SK-N-SH (cell line): ENCODE results near the gene AKAP9. TPM values are rescaled to one million over a fixed set of nuclear protein-coding genes. Genes with fewer than 3 reads are reported as not detected.

Experiments
- CTCF ChIA-PET: fragments of 300-600, 350-600 bp; formaldehyde crosslinking; extraction: SDS; loops from one replicate; lab custom pipeline; 2021; lab: Yijun Ruan, JAX
- POLR2A ChIA-PET: fragments of 350-600 bp; sonication (Branson Sonifier 250); formaldehyde crosslinking; extraction: SDS; loops from one replicate; lab custom pipeline; 2020; ENCODE audit warnings: antibody characterized with exemption, inconsistent platforms; lab: Yijun Ruan, JAX
- DNase-seq: peaks from one replicate; pipeline ENCODE4 v3.0.0; 2012
- H2AFZ ChIP-seq: fragments of 200-600 bp; sonication (generic); 2 replicates; pipeline ENCODE4 v1.8.1; 2016; ENCODE audit warnings: antibody characterized with exemption, mild to moderate bottlenecking, low read depth
- H3F3A ChIP-seq: fragments of 200-600 bp; sonication (generic); replicated peaks from 2 replicates; pipeline ENCODE3; 2016; ENCODE audit warnings: antibody characterized with exemption, mild to moderate bottlenecking; ENCODE audit not compliant: insufficient read depth
- H3K27ac ChIP-seq, 2 experiments: fragments of 200-500 bp in 1 of 2; fragments of 200-600 bp in 1 of 2; sonication (Bioruptor generic) in 1 of 2; sonication (generic), shearing (Covaris generic) in 1 of 2; 2 replicates each; pipeline versions ENCODE4 v1.5.1 to v1.6.1; 2014 to 2016; ENCODE audit warnings: low read depth in 2 of 2, inconsistent platforms in 1 of 2, low read length in 1 of 2, mild to moderate bottlenecking in 1 of 2, mixed read lengths in 1 of 2
- H3K27me3 ChIP-seq: fragments of 200-600 bp; sonication (generic), shearing (Covaris generic); 2 replicates; pipeline ENCODE4 v1.6.1; 2016; ENCODE audit warnings: mixed run types; ENCODE audit not compliant: insufficient read depth
- H3K36me3 ChIP-seq, 2 experiments: fragments of 200-500 bp in 1 of 2; fragments of 200-600 bp in 1 of 2; sonication (Bioruptor generic) in 1 of 2; sonication (generic) in 1 of 2; replicated peaks in 1 of 2; 2 replicates each; pipeline versions ENCODE3 to v1.5.1; 2014 to 2016; ENCODE audit warnings: low read length in 1 of 2, mild to moderate bottlenecking in 1 of 2; ENCODE audit not compliant: insufficient read depth in 2 of 2, control insufficient read depth in 1 of 2
- H3K4me1 ChIP-seq, 2 experiments: fragments of 200-500 bp in 1 of 2; fragments of 200-600 bp in 1 of 2; sonication (Bioruptor generic) in 1 of 2; sonication (generic), shearing (Covaris generic) in 1 of 2; 2 replicates each; pipeline versions ENCODE4 v1.5.1 to v1.6.1; 2014 to 2016; ENCODE audit warnings: low read depth in 1 of 2, low read length in 1 of 2, mixed run types in 1 of 2; ENCODE audit not compliant: insufficient read depth in 2 of 2, control insufficient read depth in 1 of 2
- H3K4me2 ChIP-seq: fragments of 200-600 bp; sonication (generic), shearing (Covaris generic); 2 replicates; pipeline ENCODE4 v1.6.1; 2017; ENCODE audit warnings: mixed run types
- H3K4me3 ChIP-seq, 2 experiments: fragments of 200-500 bp in 1 of 2; fragments of 200-600 bp in 1 of 2; sonication (Bioruptor generic) in 1 of 2; sonication (generic), shearing (Covaris generic) in 1 of 2; 2 replicates each; pipeline versions ENCODE4 v1.5.1 to v1.8.1; 2014 to 2016; ENCODE audit warnings: low read depth in 2 of 2, inconsistent platforms in 1 of 2, low read length in 1 of 2, mild to moderate bottlenecking in 1 of 2, mixed read lengths in 1 of 2, moderate library complexity in 1 of 2
- H3K79me2 ChIP-seq: fragments of 200-600 bp; sonication (generic); 2 replicates; pipeline ENCODE4 v1.8.1; 2017; ENCODE audit warnings: mild to moderate bottlenecking; ENCODE audit not compliant: insufficient read depth
- H3K9ac ChIP-seq: fragments of 200-600 bp; sonication (generic); 2 replicates; pipeline ENCODE4 v1.6.1; 2017; ENCODE audit warnings: mixed run types
- H3K9me2 ChIP-seq: fragments of 200-600 bp; sonication (generic); 2 replicates; pipeline ENCODE4 v1.6.1; 2017; ENCODE audit warnings: mixed run types
- H3K9me3 ChIP-seq: fragments of 200-600 bp; sonication (generic); 2 replicates; pipeline ENCODE4 v1.6.1; 2017; ENCODE audit warnings: mixed run types, mild to moderate bottlenecking, moderate library complexity
- H4K20me1 ChIP-seq: fragments of 200-600 bp; sonication (generic); 2 replicates; pipeline ENCODE4 v1.6.1; 2017; ENCODE audit warnings: mild to moderate bottlenecking, mixed run types; ENCODE audit not compliant: insufficient read depth
- CHD2 ChIP-seq: fragments of 150-350 bp; IDR thresholded peaks from 2 replicates; pipeline ENCODE4 v1.6.1; 2018; ENCODE audit warnings: low read length; ENCODE audit not compliant: partially characterized antibody
- EZH2phosphoT487 ChIP-seq: fragments of 200-600 bp; sonication (generic); IDR thresholded peaks from 2 replicates; pipeline ENCODE4 v1.6.1; 2017; ENCODE audit warnings: low read depth, mixed run types, mild to moderate bottlenecking, antibody characterized with exemption, moderate library complexity, borderline replicate concordance
- FOSL2 ChIP-seq: IDR thresholded peaks from 2 replicates; pipeline ENCODE4 v1.4.0; 2012; ENCODE audit warnings: low read depth, mild to moderate bottlenecking, moderate library complexity, borderline replicate concordance
- FOXJ3 ChIP-seq: sonication (generic); formaldehyde crosslinking; IDR thresholded peaks from 2 replicates; pipeline ENCODE4 v1.5.1; 2020; ENCODE audit warnings: mild to moderate bottlenecking, missing genetic modification reagents
- GABPA ChIP-seq: IDR thresholded peaks from 2 replicates; pipeline ENCODE4 v1.4.0; 2012; ENCODE audit warnings: low read depth, mild to moderate bottlenecking
- GATA2 ChIP-seq: sonication (generic); formaldehyde crosslinking; IDR thresholded peaks from 2 replicates; pipeline ENCODE4 v1.5.0; 2020; ENCODE audit warnings: mild to moderate bottlenecking, missing genetic modification reagents
- JUND ChIP-seq: IDR thresholded peaks from 2 replicates; pipeline ENCODE4 v1.4.0; 2012
- MEF2A ChIP-seq: IDR thresholded peaks from 2 replicates; pipeline ENCODE4 v1.4.0; 2012; ENCODE audit warnings: low read depth, borderline replicate concordance
- MXI1 ChIP-seq: IDR thresholded peaks from 2 replicates; pipeline ENCODE4 v1.6.1; 2012; ENCODE audit warnings: mild to moderate bottlenecking, low read depth, low read length, improper control_type of control experiment
- NFIC ChIP-seq: IDR thresholded peaks from 2 replicates; pipeline ENCODE4 v1.4.0; 2012; ENCODE audit warnings: borderline replicate concordance
- NRF1 ChIP-seq: IDR thresholded peaks from 2 replicates; pipeline ENCODE4 v1.6.1; 2012; ENCODE audit warnings: low read depth, mild to moderate bottlenecking, low read length
- POLR2AphosphoS5 ChIP-seq: IDR thresholded peaks from 2 replicates; pipeline ENCODE4 v1.6.1; 2012; ENCODE audit warnings: low read depth, low read length
- RAD21 ChIP-seq: IDR thresholded peaks from 2 replicates; pipeline ENCODE4 v1.6.1; 2012; ENCODE audit warnings: mild to moderate bottlenecking, low read length
- RCOR1 ChIP-seq: fragments of 150-350 bp; IDR thresholded peaks from 2 replicates; pipeline ENCODE4 v1.6.1; 2017; ENCODE audit warnings: antibody characterized with exemption, low read length
- RFX5 ChIP-seq: IDR thresholded peaks from 2 replicates; pipeline ENCODE4 v1.6.1; 2012; ENCODE audit warnings: mild to moderate bottlenecking, improper control_type of control experiment, low read length
- RXRA ChIP-seq: IDR thresholded peaks from 2 replicates; pipeline ENCODE4 v1.4.0; 2012; ENCODE audit warnings: low read depth, mild to moderate bottlenecking, borderline replicate concordance
- SIN3A ChIP-seq: IDR thresholded peaks from 2 replicates; pipeline ENCODE4 v1.6.1; 2012; ENCODE audit warnings: low read depth, mild to moderate bottlenecking, low read length, moderate library complexity, borderline replicate concordance
- SMC3 ChIP-seq: IDR thresholded peaks from 2 replicates; pipeline ENCODE4 v1.6.1; 2012; ENCODE audit warnings: low read depth, low read length, improper control_type of control experiment
- TEAD4 ChIP-seq: IDR thresholded peaks from 2 replicates; pipeline ENCODE4 v1.4.0; 2012; ENCODE audit warnings: mild to moderate bottlenecking, borderline replicate concordance; ENCODE audit not compliant: insufficient read depth
- USF1 ChIP-seq: IDR thresholded peaks from 2 replicates; pipeline ENCODE4 v1.4.0; 2012; ENCODE audit warnings: low read depth, borderline replicate concordance
- USF2 ChIP-seq: fragments of 150-350 bp; IDR thresholded peaks from 2 replicates; pipeline ENCODE4 v1.6.1; 2017; ENCODE audit warnings: antibody characterized with exemption, low read length, low read depth, borderline replicate concordance
- YY1 ChIP-seq: IDR thresholded peaks from 2 replicates; pipeline ENCODE4 v1.4.0; 2012; ENCODE audit warnings: low read depth, mild to moderate bottlenecking
- WGBS: methylation state at CpG from one replicate; pipeline ENCODE4 v1.1.6; 2017; ENCODE audit warnings: low lambda C conversion rate; 5-methylcytosine and 5-hydroxymethylcytosine counted together
- polyA plus RNA-seq, 3 experiments: library from polyadenylated mRNA; depleted of rRNA; stranded (reverse); fragments of >200 nt; gene quantifications; 2 replicates each; pipeline ENCODE4 v1.2.3, GENCODE V29; 2012
- TF ChIP-seq, protein P1 (sequence below): fragments of 200-600 bp; sonication (generic); IDR thresholded peaks from 2 replicates; pipeline ENCODE4 v1.6.1; 2017; ENCODE audit warnings: antibody characterized with exemption, mild to moderate bottlenecking, moderate library complexity
- TF ChIP-seq, protein P2 (sequence below): IDR thresholded peaks from 2 replicates; pipeline ENCODE4 v1.4.0; 2012; ENCODE audit warnings: low read depth

The AKAP9 gene
- polyA plus RNA-seq, 1 of the 3 experiments (the other 2 are of a cell fraction), result 13.1 TPM

GRCh38 chr7:91959023-91959422 is 18.4 kb downstream of the AKAP9 start:
- CTCF ChIA-PET, result no interaction called here
- 59% methylated on average over 5 of the region's 5 CpGs for WGBS

GRCh38 chr7:91961816-91962215 is 21.2 kb downstream of the AKAP9 start:
- POLR2A ChIA-PET, result no interaction called here
- no peak for TF ChIP-seq RFX5
- no peak for TF ChIP-seq RAD21
- TF ChIP-seq USF1, result no peak
- no peak for TF ChIP-seq USF2
- no peak for TF ChIP-seq MXI1
- no peak for TF ChIP-seq NFIC
- TF ChIP-seq SIN3A, result no peak
- TF ChIP-seq MEF2A, result no peak
- TF ChIP-seq RXRA, result no peak
- TF ChIP-seq JUND, result no peak
- TF ChIP-seq YY1, result no peak
- no peak for TF ChIP-seq POLR2AphosphoS5
- TF ChIP-seq GABPA, result no peak
- no peak for TF ChIP-seq RCOR1
- TF ChIP-seq FOSL2, result no peak
- TF ChIP-seq NRF1, result no peak
- TF ChIP-seq SMC3, result no peak
- TF ChIP-seq, all 33 proteins: peak for 0
- H3K27me3 ChIP-seq, result no peaks in the 10 kb centered on the region
- no peak overlapping the region for H3K4me3 ChIP-seq
- peaks cover 0 to 8% of the 10 kb centered on the region in 2 experiments for H3K36me3 ChIP-seq
- H3F3A ChIP-seq, result peaks cover 3% of the 10 kb centered on the region
- CTCF ChIA-PET, result no interaction called here
- peaks cover 89% of the 10 kb centered on the region for H3K79me2 ChIP-seq
- H4K20me1 ChIP-seq, result peaks cover under 1% of the 10 kb centered on the region; the same call in 1 of the 2 replicates
- no peaks in the 10 kb centered on the region for H3K9me2 ChIP-seq
- no peak overlapping the region for H2AFZ ChIP-seq
- no peak overlapping the region for H3K27ac ChIP-seq
- no peak overlapping the region for H3K4me2 ChIP-seq
- no peaks in the 10 kb centered on the region for H3K4me1 ChIP-seq
- DNase-seq, result no peak
- H3K9me3 ChIP-seq, result 0 out of 2 replicates have a peak, but pooled peaks cover 5% of the 10 kb centered on the region
- H3K9ac ChIP-seq, result no peak overlapping the region
- WGBS, result 91% methylated on average over 2 of the region's 2 CpGs

More at GRCh38 chr7:91959023-91959422, 18.4 kb downstream of the AKAP9 start:
- Histone ChIP-seq H3K36me3 (peaks cover 0 to 10% of the 10 kb centered on the region in 2 experiments), H3K79me2 (peaks cover 95% of the 10 kb centered on the region), H3K27me3 (no peaks in the 10 kb centered on the region), H3K4me3 (no peak overlapping the region), H3K9me2 (no peaks in the 10 kb centered on the region), H2AFZ (no peak overlapping the region), H3F3A (peaks cover 3% of the 10 kb centered on the region), H3K4me1 (no peaks in the 10 kb centered on the region), H3K9ac (no peak overlapping the region), H4K20me1 (peaks cover 4% of the 10 kb centered on the region; the same call in 1 of the 2 replicates), H3K27ac (no peak overlapping the region), H3K9me3 (0 out of 2 replicates have a peak, but pooled peaks cover 8% of the 10 kb centered on the region), H3K4me2 (no peak overlapping the region)
- no peak for DNase-seq
- TF ChIP-seq GABPA (no peak), FOXJ3 (CRISPR knock-in tag) (no peak), GATA2 (CRISPR knock-in tag) (no peak), POLR2AphosphoS5 (no peak), TEAD4 (no peak), RAD21 (no peak), EZH2phosphoT487 (no peak), RFX5 (no peak), CHD2 (no peak), MEF2A (no peak)
- TF ChIP-seq, protein P1, sequence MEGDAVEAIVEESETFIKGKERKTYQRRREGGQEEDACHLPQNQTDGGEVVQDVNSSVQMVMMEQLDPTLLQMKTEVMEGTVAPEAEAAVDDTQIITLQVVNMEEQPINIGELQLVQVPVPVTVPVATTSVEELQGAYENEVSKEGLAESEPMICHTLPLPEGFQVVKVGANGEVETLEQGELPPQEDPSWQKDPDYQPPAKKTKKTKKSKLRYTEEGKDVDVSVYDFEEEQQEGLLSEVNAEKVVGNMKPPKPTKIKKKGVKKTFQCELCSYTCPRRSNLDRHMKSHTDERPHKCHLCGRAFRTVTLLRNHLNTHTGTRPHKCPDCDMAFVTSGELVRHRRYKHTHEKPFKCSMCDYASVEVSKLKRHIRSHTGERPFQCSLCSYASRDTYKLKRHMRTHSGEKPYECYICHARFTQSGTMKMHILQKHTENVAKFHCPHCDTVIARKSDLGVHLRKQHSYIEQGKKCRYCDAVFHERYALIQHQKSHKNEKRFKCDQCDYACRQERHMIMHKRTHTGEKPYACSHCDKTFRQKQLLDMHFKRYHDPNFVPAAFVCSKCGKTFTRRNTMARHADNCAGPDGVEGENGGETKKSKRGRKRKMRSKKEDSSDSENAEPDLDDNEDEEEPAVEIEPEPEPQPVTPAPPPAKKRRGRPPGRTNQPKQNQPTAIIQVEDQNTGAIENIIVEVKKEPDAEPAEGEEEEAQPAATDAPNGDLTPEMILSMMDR, result no peak
- TF ChIP-seq, protein P2, sequence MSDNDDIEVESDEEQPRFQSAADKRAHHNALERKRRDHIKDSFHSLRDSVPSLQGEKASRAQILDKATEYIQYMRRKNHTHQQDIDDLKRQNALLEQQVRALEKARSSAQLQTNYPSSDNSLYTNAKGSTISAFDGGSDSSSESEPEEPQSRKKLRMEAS, result no peak
- POLR2A ChIA-PET, result no interaction called here
